GM23248 (cell line): ENCODE measurements around the gene ZNF385D. TPM values are rescaled to one million over a fixed set of nuclear protein-coding genes. Genes with fewer than 3 reads are reported as not detected.

Source experiments
- DNase-seq: peaks from one replicate; pipeline ENCODE4 v3.0.0-alpha.2; 2015
- H2AFZ ChIP-seq: fragments of 200-600 bp; sonication (generic); 2 replicates; pipeline ENCODE4 v1.6.1; 2016; ENCODE audit warnings: antibody characterized with exemption
- H3F3A ChIP-seq: fragments of 200-600 bp; sonication (generic); 2 replicates; pipeline ENCODE4 v1.6.1; 2016; ENCODE audit warnings: mild to moderate bottlenecking, antibody characterized with exemption, mixed run types; ENCODE audit not compliant: insufficient read depth
- H3K27ac ChIP-seq: fragments of 200-600 bp; sonication (generic); 2 replicates; pipeline ENCODE4 v1.5.1; 2016; ENCODE audit warnings: mild to moderate bottlenecking
- H3K27me3 ChIP-seq: fragments of 200-600 bp; sonication (generic); replicated peaks from 2 replicates; pipeline ENCODE4 v1.6.1; 2016; ENCODE audit warnings: mild to moderate bottlenecking; ENCODE audit not compliant: insufficient read depth
- H3K36me3 ChIP-seq: fragments of 200-600 bp; sonication (generic); 2 replicates; pipeline ENCODE4 v1.6.1; 2016; ENCODE audit warnings: low read depth, mild to moderate bottlenecking
- H3K4me1 ChIP-seq: fragments of 200-600 bp; sonication (generic); 2 replicates; pipeline ENCODE4 v1.6.1; 2016; ENCODE audit warnings: mild to moderate bottlenecking; ENCODE audit not compliant: insufficient read depth
- H3K4me2 ChIP-seq: fragments of 200-600 bp; sonication (generic); one replicate; pipeline ENCODE4 v1.6.1; 2016; ENCODE audit warnings: mild to moderate bottlenecking; ENCODE audit not compliant: unreplicated experiment
- H3K4me3 ChIP-seq: fragments of 200-600 bp; sonication (generic); 2 replicates; pipeline ENCODE4 v1.5.1; 2016; ENCODE audit warnings: mild to moderate bottlenecking
- H3K79me2 ChIP-seq: fragments of 200-600 bp; sonication (generic); 2 replicates; pipeline ENCODE4 v1.6.1; 2016; ENCODE audit warnings: mild to moderate bottlenecking; ENCODE audit not compliant: insufficient read depth
- H3K9ac ChIP-seq: fragments of 200-600 bp; sonication (generic); 2 replicates; pipeline ENCODE4 v1.6.1; 2016; ENCODE audit warnings: mild to moderate bottlenecking
- H3K9me2 ChIP-seq: fragments of 200-600 bp; sonication (generic); 2 replicates; pipeline ENCODE4 v1.6.1; 2016; ENCODE audit warnings: mixed run types, mild to moderate bottlenecking, moderate library complexity; ENCODE audit not compliant: insufficient read depth
- H3K9me3 ChIP-seq: fragments of 200-600 bp; sonication (generic); one replicate; pipeline ENCODE4 v1.6.1; 2017; ENCODE audit warnings: low read depth
- H4K20me1 ChIP-seq: fragments of 200-600 bp; sonication (generic); 2 replicates; pipeline ENCODE4 v1.6.0; 2016; ENCODE audit not compliant: insufficient read depth
- EZH2 ChIP-seq: fragments of 200-600 bp; sonication (generic); IDR thresholded peaks from 2 replicates; pipeline ENCODE4 v1.6.1; 2018; ENCODE audit warnings: antibody characterized with exemption, mild to moderate bottlenecking; ENCODE audit not compliant: insufficient read depth, poor library complexity, severe bottlenecking
- EZH2phosphoT487 ChIP-seq: fragments of 200-600 bp; sonication (generic); IDR thresholded peaks from 2 replicates; pipeline ENCODE4 v1.6.1; 2018; ENCODE audit warnings: antibody characterized with exemption, moderate library complexity, mild to moderate bottlenecking, low read depth; ENCODE audit not compliant: insufficient read depth
- WGBS, 2 experiments: methylation state at CpG; one replicate each; pipeline ENCODE4 v1.1.6; 2015 to 2017; ENCODE audit warnings: low lambda C conversion rate in 2 of 2, low coverage in 1 of 2; ENCODE audit errors: missing lambda C conversion rate in 2 of 2; 5-methylcytosine and 5-hydroxymethylcytosine counted together
- in situ Hi-C: fragments of 300-500 bp; cut with MboI; formaldehyde crosslinking; loops from 2 replicates; pipeline ENCODE4 v1.15.0; 2020
- polyA plus RNA-seq: library from polyadenylated mRNA; unstranded; fragments of >200 nt; fragmentation: Nextera tagmentation; extraction: Ambion mirVana; gene quantifications from 2 replicates; pipeline ENCODE4 v1.2.1, GENCODE V29; 2016
- total RNA-seq: library from RNA; depleted of rRNA; stranded (reverse); fragments of >200 nt; shearing (Covaris generic); gene quantifications from 2 replicates; pipeline ENCODE4 v1.2.3, GENCODE V29; 2014

The ZNF385D gene
- total and polyA plus RNA-seq, 2 experiments from 2014 or later = 0.97 to 13.8 TPM

DNA sequence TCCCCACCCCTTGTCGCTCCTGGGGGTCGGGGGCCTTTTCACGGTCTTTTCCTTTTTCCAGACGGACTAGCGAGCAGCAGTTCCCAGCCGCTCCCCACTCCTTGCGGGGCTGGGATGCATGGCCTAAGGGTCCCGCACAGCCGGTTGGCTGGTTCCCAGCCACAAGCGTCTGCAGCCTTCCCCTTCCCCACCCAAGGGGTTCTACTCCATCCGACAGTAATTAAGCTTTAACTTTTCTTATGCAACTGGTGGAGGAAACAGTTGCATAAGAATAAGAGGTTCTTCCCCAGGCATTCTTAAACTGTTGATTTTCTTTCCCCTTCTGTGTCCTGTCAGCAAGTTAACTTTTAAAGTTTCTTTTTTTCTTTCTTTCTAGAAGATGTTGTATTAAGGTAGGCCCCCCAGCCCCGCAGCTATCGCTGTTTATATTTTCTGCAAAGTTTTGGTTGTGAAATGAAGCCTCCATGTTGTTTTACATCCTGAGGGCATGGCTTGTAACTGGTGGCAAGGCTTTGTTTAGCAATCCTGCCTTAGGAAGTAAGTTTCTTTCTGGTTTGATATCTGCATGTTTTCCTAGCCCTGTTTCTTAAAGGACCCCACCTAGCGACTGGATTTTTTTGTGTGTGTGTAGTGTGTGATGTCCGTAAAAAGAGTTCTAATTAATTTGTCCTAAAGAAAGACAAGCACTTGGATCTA, 207.5 kb downstream of the ZNF385D start:
- Histone ChIP-seq H3K36me3 (no peaks in the 10 kb centered on the region), H3K4me3 (no peak overlapping the region), H3K4me1 (peaks cover 13% of the 10 kb centered on the region), H2AFZ (no peak overlapping the region), H3K27ac (no peak overlapping the region), H3K4me2 (no peak overlapping the region), H3K9me3 (no peaks in the 10 kb centered on the region), H3K9ac (no peak overlapping the region), H3K79me2 (no peaks in the 10 kb centered on the region), H4K20me1 (no peaks in the 10 kb centered on the region), H3K9me2 (no peaks in the 10 kb centered on the region), H3F3A (no peaks in the 10 kb centered on the region), H3K27me3 (no peaks in the 10 kb centered on the region)
- no peak for TF ChIP-seq EZH2
- no peak for TF ChIP-seq EZH2phosphoT487
- WGBS, 2 experiments = 89 to 95% methylated on average over 15 of the region's 15 CpGs
- DNase-seq = no peak
- in situ Hi-C loops = no loop called here

DNA sequence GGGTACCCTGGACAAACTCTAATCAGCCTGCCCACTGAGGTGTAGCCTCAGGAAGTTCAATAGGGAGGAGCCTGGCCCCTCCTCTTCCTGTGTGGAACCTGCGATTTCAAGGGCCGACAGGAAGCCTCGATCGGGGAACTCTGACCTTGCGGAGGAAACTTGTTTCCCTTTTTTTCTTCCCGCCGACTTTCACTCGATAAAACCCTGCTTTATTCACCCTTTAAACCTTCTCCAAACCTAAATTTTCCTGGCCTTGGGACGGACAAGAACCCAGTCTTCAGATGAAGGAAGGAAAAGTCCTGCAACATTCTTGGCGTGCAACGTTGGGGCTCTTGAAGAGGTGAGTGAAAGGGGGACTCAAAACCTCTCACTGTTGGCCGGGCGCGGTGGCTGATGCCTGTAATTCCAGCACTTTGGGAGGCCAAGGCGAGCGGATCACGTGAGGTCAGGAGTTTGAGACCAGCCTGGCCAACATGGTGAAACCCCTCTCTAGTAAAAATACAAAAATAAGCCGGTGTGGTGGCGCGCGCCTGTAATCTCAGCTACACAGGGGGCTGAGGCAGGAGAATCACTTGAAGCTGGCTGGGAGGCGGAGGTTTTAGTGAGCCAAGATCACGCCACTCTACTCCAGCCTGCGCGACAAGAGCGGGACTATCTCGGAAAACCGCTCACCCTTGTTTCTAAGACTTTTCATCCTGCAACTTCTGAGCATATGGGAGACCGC, 208.2 kb downstream of the ZNF385D start:
- WGBS, 2 experiments = 92% methylated on average over 29 of the region's 29 CpGs
- no peak overlapping the region for H3K9ac ChIP-seq
- H4K20me1 ChIP-seq = no peaks in the 10 kb centered on the region
- H3K79me2 ChIP-seq = no peaks in the 10 kb centered on the region
- in situ Hi-C loops = no loop called here
- H3K36me3 ChIP-seq = no peaks in the 10 kb centered on the region
- H3K27ac ChIP-seq = no peak overlapping the region
- no peaks in the 10 kb centered on the region for H3K27me3 ChIP-seq
- H2AFZ ChIP-seq = no peak overlapping the region
- DNase-seq = no peak
- H3F3A ChIP-seq = no peaks in the 10 kb centered on the region
- H3K9me3 ChIP-seq = no peaks in the 10 kb centered on the region
- TF ChIP-seq EZH2phosphoT487 (no peak), EZH2 (no peak)
- no peak overlapping the region for H3K4me2 ChIP-seq
- no peak overlapping the region for H3K4me3 ChIP-seq
- H3K9me2 ChIP-seq = no peaks in the 10 kb centered on the region
- H3K4me1 ChIP-seq = peaks cover 13% of the 10 kb centered on the region

DNA sequence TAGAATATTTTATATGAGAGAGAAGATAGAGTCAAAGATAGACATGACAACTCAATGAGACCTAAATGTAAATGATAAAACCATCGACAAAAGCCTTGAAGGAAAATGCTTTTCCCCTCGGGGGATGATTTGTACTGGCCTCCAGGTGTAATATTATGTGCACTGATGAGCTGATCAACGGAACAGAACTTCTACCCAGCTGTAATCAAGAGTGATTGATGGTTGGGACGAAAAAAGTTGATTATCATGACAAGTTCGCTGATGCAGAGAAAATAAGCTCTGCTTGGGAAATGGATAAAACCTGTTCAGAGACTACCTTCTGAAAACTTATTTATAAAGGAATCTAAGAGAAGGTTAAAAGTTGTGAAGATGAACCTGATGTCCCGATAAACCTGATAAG, 210.7 kb downstream of the ZNF385D start:
- no peaks in the 10 kb centered on the region for H3F3A ChIP-seq
- no peaks in the 10 kb centered on the region for H3K9me3 ChIP-seq
- no peaks in the 10 kb centered on the region for H3K9me2 ChIP-seq
- H3K27ac ChIP-seq = no peak overlapping the region
- H4K20me1 ChIP-seq = no peaks in the 10 kb centered on the region
- no peak for TF ChIP-seq EZH2phosphoT487
- TF ChIP-seq EZH2 = no peak
- no peak overlapping the region for H2AFZ ChIP-seq
- no peaks in the 10 kb centered on the region for H3K36me3 ChIP-seq
- no peaks in the 10 kb centered on the region for H3K79me2 ChIP-seq
- no peak overlapping the region for H3K4me3 ChIP-seq
- WGBS, 2 experiments = 79 to 81% methylated on average over 6 of the region's 6 CpGs
- H3K4me2 ChIP-seq = no peak overlapping the region
- no peak overlapping the region for H3K9ac ChIP-seq
- H3K27me3 ChIP-seq = no peaks in the 10 kb centered on the region
- in situ Hi-C loops = no loop called here
- peaks cover 13% of the 10 kb centered on the region for H3K4me1 ChIP-seq
- no peak for DNase-seq

DNA sequence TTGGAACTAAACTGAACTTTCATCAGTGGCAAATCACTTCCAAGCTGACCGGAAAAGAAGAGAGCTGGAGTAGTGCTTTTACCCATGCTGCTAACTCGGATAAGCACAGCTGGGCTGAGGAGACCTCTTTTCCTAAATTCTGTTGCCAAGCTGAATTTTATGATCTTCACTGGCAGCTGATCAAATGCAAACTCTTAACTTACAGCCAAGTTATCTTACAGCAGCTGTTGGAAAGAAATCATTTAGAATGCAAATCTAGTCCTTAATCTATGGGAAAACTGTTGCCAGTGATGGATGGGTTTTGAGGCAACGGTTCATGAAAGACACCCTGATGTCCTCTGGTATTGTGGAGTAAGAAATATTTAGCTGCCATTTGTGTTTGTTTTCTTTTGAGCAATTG, 216.5 kb downstream of the ZNF385D start:
- no peak for DNase-seq
- Histone ChIP-seq H2AFZ (no peak overlapping the region), H3K9me2 (no peaks in the 10 kb centered on the region), H3K9ac (no peak overlapping the region), H3K4me2 (no peak overlapping the region), H3K79me2 (no peaks in the 10 kb centered on the region), H4K20me1 (no peaks in the 10 kb centered on the region), H3F3A (no peaks in the 10 kb centered on the region), H3K36me3 (no peaks in the 10 kb centered on the region), H3K27ac (no peak overlapping the region), H3K27me3 (no peaks in the 10 kb centered on the region), H3K9me3 (no peaks in the 10 kb centered on the region), H3K4me3 (no peak overlapping the region), H3K4me1 (no peaks in the 10 kb centered on the region)
- in situ Hi-C loops = no loop called here
- TF ChIP-seq EZH2phosphoT487 (no peak), EZH2 (no peak)
- WGBS, 2 experiments = 57 to 66% methylated on average over 3 of the region's 3 CpGs
